HG03045 (cell line): Measurements from ENCODE around the gene KCTD3.

Experiments used
- ATAC-seq: cut with Tn5 transposase; IDR thresholded peaks from one replicate; pipeline ENCODE4 v1.9.1; 2021; ENCODE audit warnings: mild to moderate bottlenecking, moderate library complexity; ENCODE audit not compliant: unreplicated experiment

KCTD3 gene

DNA sequence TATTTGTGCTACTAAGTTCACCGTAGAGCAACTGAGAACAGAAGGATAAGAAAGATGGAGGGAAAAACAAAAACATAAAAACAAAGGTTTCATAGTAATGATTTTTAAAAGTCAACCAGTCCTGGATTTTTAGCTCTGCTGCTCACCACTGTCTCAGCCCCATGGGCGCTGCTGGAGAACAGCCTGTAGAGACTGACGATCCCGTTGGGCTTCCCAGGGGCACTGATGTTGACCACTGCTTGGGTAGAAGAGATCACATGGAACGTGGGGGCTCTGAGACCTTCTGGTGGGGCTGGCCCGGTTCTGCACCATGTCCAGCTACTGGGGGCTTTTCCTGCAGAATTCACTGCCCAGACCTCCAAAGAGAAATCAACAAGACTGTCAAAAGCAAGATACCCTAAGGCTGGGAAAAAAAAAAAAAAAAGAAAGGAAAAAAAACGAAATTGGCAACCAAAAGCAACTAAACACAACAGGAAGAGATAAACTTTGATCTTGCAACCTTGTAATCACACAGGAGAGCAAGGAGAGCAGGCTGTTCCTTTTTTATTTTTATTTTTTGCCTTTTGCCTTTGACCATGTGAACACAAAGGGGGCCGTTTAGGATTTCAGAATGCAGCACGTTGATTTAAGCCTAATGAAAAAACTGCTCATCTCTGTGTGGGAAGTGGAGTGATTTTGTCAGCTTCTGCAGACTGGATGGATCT lies 83.5 kb downstream of the KCTD3 start:
- no peak for ATAC-seq

DNA sequence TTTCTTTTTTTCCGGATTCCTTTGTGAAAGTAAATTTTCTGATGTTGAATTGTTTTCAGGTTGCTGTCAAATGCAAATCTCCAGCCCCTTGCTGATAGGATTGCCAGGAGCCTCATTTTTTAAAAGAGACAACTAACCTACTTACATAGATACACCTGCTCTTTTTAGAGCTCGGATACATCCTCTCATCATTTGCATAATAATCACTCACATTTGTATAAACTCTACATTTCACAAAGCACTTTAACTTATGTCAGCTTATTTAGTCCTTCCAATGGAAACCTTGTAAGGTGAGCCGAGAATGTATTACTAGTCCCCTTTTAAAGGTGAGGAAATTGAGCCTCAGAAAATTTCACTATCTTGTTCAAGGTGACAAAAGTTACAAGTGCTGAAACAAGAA lies 84.8 kb downstream of the KCTD3 start:
- ATAC-seq, result no peak

- ATAC-seq, result no peak
These were observed 85.3 kb downstream of the KCTD3 start for GRCh38 chr1:215652371-215652770.

DNA sequence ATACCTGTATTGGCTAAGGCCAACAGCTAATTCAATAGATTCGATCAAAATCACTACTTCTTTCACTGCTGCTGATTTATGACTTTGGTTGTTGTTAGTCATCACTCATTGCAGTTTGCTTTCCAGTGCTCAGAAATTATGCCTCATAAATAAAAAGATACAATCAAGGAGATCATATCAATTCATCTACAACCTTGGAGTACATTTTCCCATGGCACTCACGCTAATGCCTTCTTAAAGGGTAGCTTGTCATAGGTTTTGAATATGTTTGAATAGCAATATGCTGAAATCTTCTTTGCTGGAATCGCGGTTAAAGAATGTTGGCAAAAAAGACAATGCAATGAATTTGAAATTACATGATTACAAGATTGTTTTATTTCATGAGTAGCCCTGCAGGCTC lies 89.9 kb downstream of the KCTD3 start:
- no peak for ATAC-seq

- ATAC-seq, result no peak
These were observed 93.2 kb downstream of the KCTD3 start for GRCh38 chr1:215660259-215660658.

- ATAC-seq, result no peak
These were observed 93.9 kb downstream of the KCTD3 start for GRCh38 chr1:215661033-215661432.

- ATAC-seq, result peak; percentile 45
These were observed 98.1 kb downstream of the KCTD3 start for GRCh38 chr1:215665215-215665614.

GRCh38 chr1:215667761-215668160 lies 100.7 kb downstream of the KCTD3 start:
- no peak for ATAC-seq

DNA sequence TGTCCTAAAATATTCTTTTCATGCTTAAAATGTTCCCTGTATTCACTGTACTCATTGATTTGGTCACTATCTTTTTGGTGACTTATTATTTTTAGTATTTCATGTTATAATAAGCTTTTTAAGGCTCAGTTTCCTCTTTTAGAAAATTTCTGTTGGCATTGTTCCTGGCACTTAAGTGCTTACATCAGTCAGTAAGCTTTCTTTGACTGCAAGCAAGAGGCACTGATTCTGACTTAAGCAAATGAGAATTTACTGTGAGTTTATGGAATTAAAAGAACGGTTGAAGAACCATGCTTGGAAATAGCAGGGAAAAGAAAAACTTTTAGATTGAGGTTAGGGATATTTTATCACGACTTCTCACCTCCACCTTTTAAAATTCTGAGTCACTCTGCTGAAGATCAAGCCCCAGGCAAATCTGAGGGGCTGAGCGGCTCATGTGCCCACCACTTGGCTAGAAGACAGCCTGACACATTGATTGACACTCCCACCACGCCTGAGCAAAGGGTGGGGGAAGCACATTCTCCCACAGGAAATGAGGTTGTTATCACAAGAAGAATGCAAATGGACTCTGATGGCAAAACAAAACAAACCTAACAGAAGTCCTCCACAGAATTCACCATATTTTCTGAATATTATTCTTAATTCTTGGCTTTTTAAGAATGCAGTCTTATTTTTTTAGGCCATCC lies 102.8 kb downstream of the KCTD3 start:
- ATAC-seq, result no peak
